ENCODE measurements around the gene FAM118A.

- TF ChIP-seq, protein P1, sequence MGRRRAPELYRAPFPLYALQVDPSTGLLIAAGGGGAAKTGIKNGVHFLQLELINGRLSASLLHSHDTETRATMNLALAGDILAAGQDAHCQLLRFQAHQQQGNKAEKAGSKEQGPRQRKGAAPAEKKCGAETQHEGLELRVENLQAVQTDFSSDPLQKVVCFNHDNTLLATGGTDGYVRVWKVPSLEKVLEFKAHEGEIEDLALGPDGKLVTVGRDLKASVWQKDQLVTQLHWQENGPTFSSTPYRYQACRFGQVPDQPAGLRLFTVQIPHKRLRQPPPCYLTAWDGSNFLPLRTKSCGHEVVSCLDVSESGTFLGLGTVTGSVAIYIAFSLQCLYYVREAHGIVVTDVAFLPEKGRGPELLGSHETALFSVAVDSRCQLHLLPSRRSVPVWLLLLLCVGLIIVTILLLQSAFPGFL (CRISPR knock-in tag; IDR thresholded peaks at IDR 0.05), result no peak
- TF ChIP-seq SP1 (CRISPR knock-in tag; IDR thresholded peaks at IDR 0.05), result no peak
These were observed 15.7 kb upstream of the FAM118A start for GRCh38 chr22:45294030-45294429.

Data from K562 (cell line).